Thoracic aorta (tissue), 2 donors: ENCODE data around the gene RSPO3. TPM values are rescaled to one million over a fixed set of nuclear protein-coding genes. Genes with fewer than 3 reads are reported as not detected.

Source experiments
- ATAC-seq: fragments of 150-250 bp; one replicate; pipeline ENCODE4 v1.8.0; 2017; ENCODE audit warnings: low read depth; ENCODE audit not compliant: insufficient number of reproducible peaks, low FRiP score
- DNase-seq: peaks from one replicate; pipeline ENCODE4 v3.0.0-alpha.2; 2020; ENCODE audit warnings: low spot score
- H3K27ac ChIP-seq, 2 donors: fragments of 200-600 bp; sonication (generic); 1 replicate in 1 of 2; 2 replicates in 1 of 2; pipeline ENCODE4 v1.5.1; 2016; ENCODE audit warnings: mild to moderate bottlenecking in 2 of 2, moderate library complexity in 2 of 2
- H3K27me3 ChIP-seq: fragments of 200-600 bp; sonication (generic); replicated peaks from 2 replicates; pipeline ENCODE4 v1.6.0; 2016; ENCODE audit warnings: mild to moderate bottlenecking; ENCODE audit not compliant: insufficient read depth
- H3K36me3 ChIP-seq: fragments of 200-600 bp; sonication (generic); one replicate; pipeline ENCODE4 v1.5.1; 2016
- H3K4me1 ChIP-seq, 2 donors: fragments of 200-600 bp; sonication (generic); 1 replicate in 1 of 2; 2 replicates in 1 of 2; pipeline versions ENCODE4 v1.5.1 to v1.6.0; 2016; ENCODE audit warnings: low read depth in 2 of 2, mild to moderate bottlenecking in 1 of 2; ENCODE audit not compliant: control insufficient read depth in 1 of 2
- H3K4me3 ChIP-seq: fragments of 200-600 bp; sonication (generic); 2 replicates; pipeline ENCODE4 v1.5.1; 2016; ENCODE audit warnings: mild to moderate bottlenecking
- H3K9me3 ChIP-seq: fragments of 200-600 bp; sonication (generic); 2 replicates; pipeline ENCODE4 v1.5.1; 2016
- CTCF ChIP-seq: fragments of 200-600 bp; sonication (generic); IDR thresholded peaks from one replicate; pipeline ENCODE4 v1.5.1; 2019; ENCODE audit warnings: antibody characterized with exemption
- total RNA-seq, 2 donors: library from RNA; depleted of rRNA; stranded (reverse); fragments of >200 nt; gene quantifications; one replicate each; pipeline versions ENCODE4 v1.1.0 to v1.2.3, GENCODE V29; 2016

RSPO3 gene
- total RNA-seq, 2 donors from 2014 or later = 1.1 to 2.3 TPM

- ATAC-seq = no peak
- Histone ChIP-seq H3K4me3 (no peak overlapping the region), H3K4me1 (no peaks in the 10 kb centered on the region), H3K9me3 (no peaks in the 10 kb centered on the region), H3K27me3 (no peaks in the 10 kb centered on the region), H3K36me3 (no peaks in the 10 kb centered on the region), H3K27ac (no peak overlapping the region)
- TF ChIP-seq CTCF = no peak
- DNase-seq = no peak
These were observed 29.1 kb downstream of the RSPO3 start for GRCh38 chr6:127147534-127147933.

GRCh38 chr6:127148511-127148910, 30.0 kb downstream of the RSPO3 start:
- Histone ChIP-seq H3K27me3 (no peaks in the 10 kb centered on the region), H3K4me3 (no peak overlapping the region), H3K27ac (no peak overlapping the region), H3K36me3 (no peaks in the 10 kb centered on the region), H3K9me3 (no peaks in the 10 kb centered on the region), H3K4me1 (no peaks in the 10 kb centered on the region)
- TF ChIP-seq CTCF = no peak
- DNase-seq (no peak), ATAC-seq (no peak)

GRCh38 chr6:127154509-127154908, 36.0 kb downstream of the RSPO3 start:
- no peak for TF ChIP-seq CTCF
- no peaks in the 10 kb centered on the region for H3K4me1 ChIP-seq
- no peak for DNase-seq
- no peaks in the 10 kb centered on the region for H3K27me3 ChIP-seq
- H3K27ac ChIP-seq = no peak overlapping the region
- H3K4me3 ChIP-seq = no peak overlapping the region
- H3K36me3 ChIP-seq = no peaks in the 10 kb centered on the region
- no peak for ATAC-seq
- no peaks in the 10 kb centered on the region for H3K9me3 ChIP-seq

- TF ChIP-seq CTCF = no peak
- Histone ChIP-seq H3K9me3 (no peaks in the 10 kb centered on the region), H3K4me1 (no peaks in the 10 kb centered on the region), H3K4me3 (no peak overlapping the region), H3K27me3 (no peaks in the 10 kb centered on the region), H3K27ac (no peak overlapping the region), H3K36me3 (no peaks in the 10 kb centered on the region)
- ATAC-seq (no peak), DNase-seq (no peak)
These were observed 42.0 kb downstream of the RSPO3 start for GRCh38 chr6:127160484-127160883.

DNA sequence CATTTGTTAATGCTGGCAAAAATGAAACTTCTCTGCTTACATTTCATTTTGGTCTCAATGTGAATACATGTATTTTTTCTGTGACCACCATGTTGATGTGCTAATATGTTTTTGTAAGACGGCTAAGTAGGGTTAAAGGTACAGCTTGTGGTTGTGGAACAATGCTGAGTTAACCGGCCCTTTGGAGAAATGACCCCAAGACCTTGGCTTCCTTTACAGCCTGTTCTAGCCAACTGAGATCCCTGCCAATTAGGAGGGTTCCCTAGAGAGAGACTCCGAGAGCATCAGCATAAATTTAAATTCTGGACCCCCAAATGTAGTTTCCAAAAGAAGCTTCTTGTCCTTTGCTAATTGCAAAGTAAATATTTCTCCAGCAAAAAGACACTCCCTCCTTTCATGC, 44.4 kb downstream of the RSPO3 start:
- Histone ChIP-seq H3K4me1 (no peaks in the 10 kb centered on the region), H3K27me3 (no peaks in the 10 kb centered on the region), H3K9me3 (no peaks in the 10 kb centered on the region), H3K4me3 (no peak overlapping the region), H3K27ac (no peak overlapping the region), H3K36me3 (no peaks in the 10 kb centered on the region)
- no peak for TF ChIP-seq CTCF
- ATAC-seq (no peak), DNase-seq (no peak)
